Measurements from ENCODE around the gene PRR16. TPM values are rescaled to one million over a fixed set of nuclear protein-coding genes. Genes with fewer than 3 reads are reported as not detected.
"Not testable (repeated sequence)": the region's sequence is repeated elsewhere in the genome, so short reads cannot be mapped to it uniquely, and the experiment has no call there.

The PRR16 gene
- total and polyA plus RNA-seq, 4 donors, result 6.5 to 26.8 (median 12.4) TPM

GRCh38 chr5:120702817-120703538, 238.9 kb downstream of the PRR16 start:
- ATAC-seq (ENCODE audit: low FRiP score); DNase-seq; H3K4me1 ChIP-seq (ENCODE audit: control insufficient read depth in 1 of 2, insufficient read depth in 2 of 2, low read length in 2 of 2); H3K27me3 ChIP-seq (ENCODE audit: control insufficient read depth in 1 of 2, insufficient read depth in 2 of 2, low read length in 1 of 2); H3K4me3 ChIP-seq (ENCODE audit: low read length in 2 of 2); H3K9me3 ChIP-seq (ENCODE audit: control insufficient read depth, low read length); intact Hi-C loops (cut with DNase I); H3K27ac ChIP-seq (ENCODE audit: low read depth in 1 of 2, low read length in 2 of 2); H3K36me3 ChIP-seq (ENCODE audit: control insufficient read depth in 1 of 2, insufficient read depth in 2 of 2, low read length in 1 of 2): not testable (repeated sequence)
- 83 to 86% methylated on average over 13 to 16 of the region's 16 CpGs for WGBS, 2 donors

DNA sequence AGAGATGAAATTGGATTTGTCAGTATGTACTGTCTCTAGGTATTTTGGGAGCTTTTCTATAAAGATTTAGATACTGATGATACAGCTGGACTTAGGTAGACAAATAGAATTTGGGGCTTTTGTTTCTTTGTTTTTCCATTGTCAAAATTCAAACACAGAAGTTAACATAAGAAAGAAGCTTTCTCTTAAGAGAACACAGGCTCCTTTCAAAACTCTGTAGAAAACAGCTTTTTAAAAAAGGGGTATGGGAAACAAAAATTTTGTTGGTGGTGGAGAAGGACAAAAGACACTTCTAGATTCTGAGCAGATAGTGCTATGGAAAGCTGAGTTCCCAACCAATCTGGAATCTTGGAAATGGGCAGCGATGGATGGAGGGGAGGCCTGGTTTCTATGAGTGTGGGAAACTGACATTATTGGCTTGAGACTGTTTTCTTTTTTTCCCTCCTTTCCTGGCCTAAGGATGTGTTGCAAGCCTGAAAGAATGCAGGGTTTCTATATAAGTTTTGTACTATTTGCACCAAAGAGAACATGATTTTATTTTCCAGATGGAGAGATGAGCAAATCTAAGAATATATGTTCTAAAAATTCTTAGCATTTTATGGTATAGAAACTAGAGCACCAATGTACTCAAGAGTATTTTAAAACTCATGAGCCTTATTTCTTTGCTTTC, 240.0 kb downstream of the PRR16 start:
- DNase-seq (no peak), ATAC-seq (ENCODE audit: low FRiP score) (no peak)
- no peaks in the 10 kb centered on the region for H3K36me3 ChIP-seq (ENCODE audit: control insufficient read depth in 1 of 2, insufficient read depth in 2 of 2, low read length in 1 of 2)
- H3K9me3 ChIP-seq (ENCODE audit: control insufficient read depth, low read length), result no peaks in the 10 kb centered on the region
- WGBS, 2 donors, result 6 to 11% methylated on average over 1 of the region's 1 CpG
- H3K27me3 ChIP-seq (ENCODE audit: control insufficient read depth in 1 of 2, insufficient read depth in 2 of 2, low read length in 1 of 2), result no peaks in the 10 kb centered on the region
- no peak overlapping the region for H3K4me3 ChIP-seq (ENCODE audit: low read length in 2 of 2)
- intact Hi-C loops (cut with DNase I), result no loop called here
- H3K27ac ChIP-seq (ENCODE audit: low read depth in 1 of 2, low read length in 2 of 2), result no peak overlapping the region
- no peaks in the 10 kb centered on the region for H3K4me1 ChIP-seq (ENCODE audit: control insufficient read depth in 1 of 2, insufficient read depth in 2 of 2, low read length in 2 of 2)

DNA sequence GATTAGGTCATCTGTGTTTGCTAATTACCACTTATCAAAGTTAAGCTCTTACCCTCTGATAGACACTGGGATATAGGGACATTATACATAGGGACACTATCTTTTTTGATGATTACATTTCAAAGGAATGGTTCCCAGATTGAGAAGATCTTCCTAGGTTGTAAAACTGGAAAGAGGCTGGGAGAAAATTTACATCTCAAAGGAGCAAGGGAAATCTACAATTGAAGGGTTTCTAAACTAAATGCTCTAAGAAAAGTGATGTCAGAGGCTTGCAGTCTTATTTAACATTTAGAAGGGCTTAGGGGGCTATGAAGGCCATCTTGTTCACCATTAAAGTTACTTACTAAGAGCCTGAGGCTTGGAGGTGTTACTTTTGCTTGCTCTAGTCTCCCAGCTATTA, 242.8 kb downstream of the PRR16 start:
- Histone ChIP-seq H3K36me3 (ENCODE audit: control insufficient read depth in 1 of 2, insufficient read depth in 2 of 2, low read length in 1 of 2) (no peaks in the 10 kb centered on the region), H3K27me3 (ENCODE audit: control insufficient read depth in 1 of 2, insufficient read depth in 2 of 2, low read length in 1 of 2) (no peaks in the 10 kb centered on the region), H3K4me1 (ENCODE audit: control insufficient read depth in 1 of 2, insufficient read depth in 2 of 2, low read length in 2 of 2) (no peaks in the 10 kb centered on the region), H3K27ac (ENCODE audit: low read depth in 1 of 2, low read length in 2 of 2) (no peak overlapping the region), H3K9me3 (ENCODE audit: control insufficient read depth, low read length) (no peaks in the 10 kb centered on the region), H3K4me3 (ENCODE audit: low read length in 2 of 2) (no peak overlapping the region)
- no peak for DNase-seq
- intact Hi-C loops (cut with DNase I), result no loop called here
- ATAC-seq (ENCODE audit: low FRiP score), result no peak

GRCh38 chr5:120717381-120717780, 253.3 kb downstream of the PRR16 start:
- Histone ChIP-seq H3K4me1 (ENCODE audit: control insufficient read depth in 1 of 2, insufficient read depth in 2 of 2, low read length in 2 of 2) (no peaks in the 10 kb centered on the region), H3K4me3 (ENCODE audit: low read length in 2 of 2) (no peak overlapping the region), H3K36me3 (ENCODE audit: control insufficient read depth in 1 of 2, insufficient read depth in 2 of 2, low read length in 1 of 2) (no peaks in the 10 kb centered on the region), H3K27ac (ENCODE audit: low read depth in 1 of 2, low read length in 2 of 2) (no peak overlapping the region), H3K9me3 (ENCODE audit: control insufficient read depth, low read length) (no peaks in the 10 kb centered on the region), H3K27me3 (ENCODE audit: control insufficient read depth in 1 of 2, insufficient read depth in 2 of 2, low read length in 1 of 2) (no peaks in the 10 kb centered on the region)
- DNase-seq (no peak), ATAC-seq (ENCODE audit: low FRiP score) (no peak)
- intact Hi-C loops (cut with DNase I), result no loop called here
- WGBS, 2 donors, result 86 to 90% methylated on average over 3 of the region's 3 CpGs

DNA sequence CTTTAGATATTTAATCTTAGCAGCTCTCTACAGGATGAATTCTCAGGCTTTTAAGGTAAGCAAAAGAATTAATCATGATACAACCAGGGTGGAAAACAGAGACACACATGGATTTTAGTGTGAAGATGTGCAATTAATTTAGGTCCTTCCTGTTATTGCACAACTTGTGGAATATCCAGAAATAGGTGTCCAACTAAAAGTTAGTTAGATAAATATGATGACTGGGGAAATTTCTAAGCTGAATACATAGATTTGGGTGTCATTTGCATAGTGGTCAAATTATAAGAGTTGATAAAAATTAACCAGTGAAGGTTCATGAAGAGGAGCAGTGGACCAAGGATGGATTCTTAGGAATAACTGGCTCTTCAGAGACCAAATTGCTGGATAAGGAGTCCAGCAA, 266.1 kb downstream of the PRR16 start:
- H3K4me1 ChIP-seq (ENCODE audit: control insufficient read depth in 1 of 2, insufficient read depth in 2 of 2, low read length in 2 of 2), result no peaks in the 10 kb centered on the region
- no peak for ATAC-seq (ENCODE audit: low FRiP score)
- intact Hi-C loops (cut with DNase I), result no loop called here

DNA sequence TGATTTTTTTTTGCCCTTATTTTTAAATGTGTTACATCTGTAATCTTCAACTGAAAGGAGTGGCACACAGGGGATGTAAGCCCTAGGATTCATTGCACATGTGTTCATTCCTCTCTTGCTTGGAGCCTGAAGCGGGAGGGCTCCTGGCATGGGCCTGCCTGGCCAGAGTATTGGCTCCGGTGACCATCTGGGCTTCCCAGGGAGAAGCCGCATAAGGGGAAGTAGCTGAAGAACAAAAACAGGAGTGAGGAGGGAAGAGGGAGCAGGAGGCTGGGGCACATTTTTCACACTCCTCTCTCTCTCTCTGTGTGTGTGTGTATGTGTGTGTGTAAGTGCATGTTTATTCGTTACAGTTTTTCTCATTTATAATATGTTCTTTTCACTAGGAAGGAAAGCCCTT, 269.9 kb downstream of the PRR16 start:
- no peaks in the 10 kb centered on the region for H3K4me1 ChIP-seq (ENCODE audit: control insufficient read depth in 1 of 2, insufficient read depth in 2 of 2, low read length in 2 of 2)
- H3K27ac ChIP-seq (ENCODE audit: low read depth in 1 of 2, low read length in 2 of 2), result no peak overlapping the region
- no peaks in the 10 kb centered on the region for H3K36me3 ChIP-seq (ENCODE audit: control insufficient read depth in 1 of 2, insufficient read depth in 2 of 2, low read length in 1 of 2)
- ATAC-seq (ENCODE audit: low FRiP score) (no peak), DNase-seq (no peak)
- intact Hi-C loops (cut with DNase I), result no loop called here
- no peaks in the 10 kb centered on the region for H3K9me3 ChIP-seq (ENCODE audit: control insufficient read depth, low read length)
- no peak overlapping the region for H3K4me3 ChIP-seq (ENCODE audit: low read length in 2 of 2)
- 53 to 63% methylated on average over 4 of the region's 4 CpGs for WGBS, 2 donors
- no peaks in the 10 kb centered on the region for H3K27me3 ChIP-seq (ENCODE audit: control insufficient read depth in 1 of 2, insufficient read depth in 2 of 2, low read length in 1 of 2)

More for the DNA sequence above, 266.1 kb downstream of the PRR16 start:
- DNase-seq, result no peak
- Histone ChIP-seq H3K36me3 (ENCODE audit: control insufficient read depth in 1 of 2, insufficient read depth in 2 of 2, low read length in 1 of 2) (no peaks in the 10 kb centered on the region), H3K9me3 (ENCODE audit: control insufficient read depth, low read length) (no peaks in the 10 kb centered on the region), H3K27ac (ENCODE audit: low read depth in 1 of 2, low read length in 2 of 2) (no peak overlapping the region), H3K4me3 (ENCODE audit: low read length in 2 of 2) (no peak overlapping the region), H3K27me3 (ENCODE audit: control insufficient read depth in 1 of 2, insufficient read depth in 2 of 2, low read length in 1 of 2) (no peaks in the 10 kb centered on the region)

DNA sequence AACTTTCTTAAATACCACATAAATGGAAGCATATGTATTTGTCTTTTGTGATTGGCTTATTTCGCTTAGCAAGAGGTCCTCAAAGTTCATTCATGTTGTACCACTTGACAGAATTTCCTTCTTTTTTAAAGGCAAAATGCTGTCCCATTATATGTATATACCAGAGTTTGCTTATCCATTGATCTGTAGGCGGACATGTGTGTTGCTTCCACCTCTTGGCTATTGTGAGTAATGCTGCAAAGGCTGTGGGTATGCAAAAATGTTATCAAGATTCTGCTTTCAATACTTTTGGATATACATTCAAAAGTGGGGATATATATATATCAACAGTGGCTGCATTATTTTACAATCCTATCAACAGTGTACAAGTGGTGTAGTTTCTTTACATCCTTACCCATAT, 271.0 kb downstream of the PRR16 start:
- intact Hi-C loops (cut with DNase I), result no loop called here
- Histone ChIP-seq H3K4me3 (ENCODE audit: low read length in 2 of 2) (no peak overlapping the region), H3K27me3 (ENCODE audit: control insufficient read depth in 1 of 2, insufficient read depth in 2 of 2, low read length in 1 of 2) (no peaks in the 10 kb centered on the region), H3K27ac (ENCODE audit: low read depth in 1 of 2, low read length in 2 of 2) (no peak overlapping the region), H3K36me3 (ENCODE audit: control insufficient read depth in 1 of 2, insufficient read depth in 2 of 2, low read length in 1 of 2) (no peaks in the 10 kb centered on the region), H3K4me1 (ENCODE audit: control insufficient read depth in 1 of 2, insufficient read depth in 2 of 2, low read length in 2 of 2) (no peaks in the 10 kb centered on the region), H3K9me3 (ENCODE audit: control insufficient read depth, low read length) (no peaks in the 10 kb centered on the region)
- no peak for ATAC-seq (ENCODE audit: low FRiP score)
- DNase-seq, result no peak
- 96% methylated on average over 2 of the region's 2 CpGs for WGBS, 2 donors
